H1 (cell line): ENCODE data around the gene HMG20A.

ENCODE experiments used
- CHD1 ChIP-seq: IDR thresholded peaks from 2 replicates; pipeline ENCODE4 v1.6.1; 2012; ENCODE audit warnings: low read depth, low read length, improper control_type of control experiment
- PHF8 ChIP-seq: fragments of 200-600 bp; sonication (generic); conservative IDR thresholded peaks from 2 replicates; pipeline ENCODE4 v1.7.1; 2012; ENCODE audit warnings: low read depth, mild to moderate bottlenecking, inconsistent platforms, low read length, moderate library complexity
- POLR2A ChIP-seq, 2 experiments: IDR thresholded peaks; 1 replicate in 1 of 2; 2 replicates in 1 of 2; pipeline ENCODE4 v1.6.1; 2011; ENCODE audit warnings: low read depth in 2 of 2, low read length in 2 of 2, mild to moderate bottlenecking in 2 of 2; ENCODE audit errors: control extremely low read depth in 1 of 2
- RAD21 ChIP-seq, 2 experiments: IDR thresholded peaks in 1 of 2; conservative IDR thresholded peaks in 1 of 2; 2 replicates each; pipeline ENCODE4 v1.6.1; 2011; ENCODE audit warnings: low read depth in 2 of 2, low read length in 2 of 2, improper control_type of control experiment in 1 of 2, inconsistent platforms in 1 of 2, mild to moderate bottlenecking in 1 of 2, moderate library complexity in 1 of 2
- TF ChIP-seq, protein P1 (sequence below), 3 experiments: IDR thresholded peaks; 1 replicate in 2 of 3; 2 replicates in 1 of 3; pipeline versions ENCODE4 v1.5.1 to v1.6.1; 2011; ENCODE audit warnings: low read length in 3 of 3, mild to moderate bottlenecking in 3 of 3, inconsistent platforms in 2 of 3, low read depth in 1 of 3, moderate library complexity in 1 of 3; ENCODE audit not compliant: insufficient read depth in 1 of 3; ENCODE audit errors: control extremely low read depth in 1 of 3
- TF ChIP-seq, protein P2 (sequence below): IDR thresholded peaks from 2 replicates; pipeline ENCODE4 v1.6.1; 2012; ENCODE audit warnings: low read length, inconsistent platforms

DNA sequence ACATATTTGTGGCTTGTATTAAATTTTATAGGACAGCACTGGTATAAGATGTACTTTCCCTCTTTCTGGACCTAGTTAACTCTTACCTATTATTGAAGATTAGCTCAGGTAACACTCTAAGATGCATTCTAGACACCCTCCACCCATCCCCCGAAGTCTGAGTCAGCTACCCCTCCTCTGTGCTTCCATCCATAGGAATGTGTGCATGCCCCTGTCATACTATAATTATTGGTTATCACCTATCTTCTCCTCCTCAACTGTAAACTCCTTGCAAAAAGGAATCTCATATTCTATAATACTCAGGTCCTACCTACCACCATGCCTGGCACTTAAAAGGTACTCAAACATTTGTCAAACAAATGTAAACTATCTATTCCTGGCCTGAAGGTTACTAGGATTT, 3.7 kb upstream of the HMG20A start:
- TF ChIP-seq POLR2A (IDR thresholded peaks at IDR 0.05; ENCODE audit: control extremely low read depth in 1 of 2, low read depth in 2 of 2, low read length in 2 of 2) (no peak), PHF8 (no peak), CHD1 (no peak), RAD21 (IDR thresholded peaks at IDR 0.05 in 1 of 2, conservative IDR thresholded peaks at IDR 0.05 in 1 of 2; ENCODE audit: low read depth in 2 of 2, low read length in 2 of 2) (no peak)
- TF ChIP-seq, protein P1, sequence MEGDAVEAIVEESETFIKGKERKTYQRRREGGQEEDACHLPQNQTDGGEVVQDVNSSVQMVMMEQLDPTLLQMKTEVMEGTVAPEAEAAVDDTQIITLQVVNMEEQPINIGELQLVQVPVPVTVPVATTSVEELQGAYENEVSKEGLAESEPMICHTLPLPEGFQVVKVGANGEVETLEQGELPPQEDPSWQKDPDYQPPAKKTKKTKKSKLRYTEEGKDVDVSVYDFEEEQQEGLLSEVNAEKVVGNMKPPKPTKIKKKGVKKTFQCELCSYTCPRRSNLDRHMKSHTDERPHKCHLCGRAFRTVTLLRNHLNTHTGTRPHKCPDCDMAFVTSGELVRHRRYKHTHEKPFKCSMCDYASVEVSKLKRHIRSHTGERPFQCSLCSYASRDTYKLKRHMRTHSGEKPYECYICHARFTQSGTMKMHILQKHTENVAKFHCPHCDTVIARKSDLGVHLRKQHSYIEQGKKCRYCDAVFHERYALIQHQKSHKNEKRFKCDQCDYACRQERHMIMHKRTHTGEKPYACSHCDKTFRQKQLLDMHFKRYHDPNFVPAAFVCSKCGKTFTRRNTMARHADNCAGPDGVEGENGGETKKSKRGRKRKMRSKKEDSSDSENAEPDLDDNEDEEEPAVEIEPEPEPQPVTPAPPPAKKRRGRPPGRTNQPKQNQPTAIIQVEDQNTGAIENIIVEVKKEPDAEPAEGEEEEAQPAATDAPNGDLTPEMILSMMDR (IDR thresholded peaks at IDR 0.05; ENCODE audit: control extremely low read depth in 1 of 3, insufficient read depth in 1 of 3, low read depth in 1 of 3, low read length in 3 of 3): no peak
- TF ChIP-seq, protein P2, sequence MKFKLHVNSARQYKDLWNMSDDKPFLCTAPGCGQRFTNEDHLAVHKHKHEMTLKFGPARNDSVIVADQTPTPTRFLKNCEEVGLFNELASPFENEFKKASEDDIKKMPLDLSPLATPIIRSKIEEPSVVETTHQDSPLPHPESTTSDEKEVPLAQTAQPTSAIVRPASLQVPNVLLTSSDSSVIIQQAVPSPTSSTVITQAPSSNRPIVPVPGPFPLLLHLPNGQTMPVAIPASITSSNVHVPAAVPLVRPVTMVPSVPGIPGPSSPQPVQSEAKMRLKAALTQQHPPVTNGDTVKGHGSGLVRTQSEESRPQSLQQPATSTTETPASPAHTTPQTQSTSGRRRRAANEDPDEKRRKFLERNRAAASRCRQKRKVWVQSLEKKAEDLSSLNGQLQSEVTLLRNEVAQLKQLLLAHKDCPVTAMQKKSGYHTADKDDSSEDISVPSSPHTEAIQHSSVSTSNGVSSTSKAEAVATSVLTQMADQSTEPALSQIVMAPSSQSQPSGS: no peak
